Parathyroid adenoma (tissue), 2 donors: Measurements from ENCODE around the gene SLC8B1.

Experiments
- H2AFZ ChIP-seq: fragments of 300-600 bp; sonication (generic); one replicate; pipeline ENCODE4 v1.7.0; 2017; ENCODE audit warnings: antibody characterized with exemption, mild to moderate bottlenecking
- H3K27ac ChIP-seq: fragments of 300-600 bp; sonication (generic); one replicate; pipeline ENCODE4 v1.7.0; 2017
- H3K27me3 ChIP-seq: fragments of 300-600 bp; sonication (generic); one replicate; pipeline ENCODE4 v1.7.0; 2017; ENCODE audit warnings: low read length; ENCODE audit not compliant: control insufficient read depth, insufficient read depth
- H3K36me3 ChIP-seq: fragments of 300-600 bp; sonication (generic); one replicate; pipeline ENCODE4 v1.7.0; 2017; ENCODE audit warnings: low read length; ENCODE audit not compliant: control insufficient read depth, insufficient read depth
- H3K4me1 ChIP-seq: fragments of 300-600 bp; sonication (generic); one replicate; pipeline ENCODE4 v1.7.0; 2017; ENCODE audit warnings: control low read depth
- H3K4me2 ChIP-seq: fragments of 300-600 bp; sonication (generic); one replicate; pipeline ENCODE4 v1.7.0; 2017; ENCODE audit warnings: low read length
- H3K4me3 ChIP-seq: fragments of 300-600 bp; sonication (generic); one replicate; pipeline ENCODE4 v1.7.0; 2017; ENCODE audit warnings: low read depth, low read length
- H3K79me2 ChIP-seq: fragments of 300-600 bp; sonication (generic); one replicate; pipeline ENCODE4 v1.7.0; 2017; ENCODE audit warnings: control low read depth
- H3K9ac ChIP-seq: fragments of 300-600 bp; sonication (generic); one replicate; pipeline ENCODE4 v1.7.0; 2017; ENCODE audit warnings: mild to moderate bottlenecking
- H3K9me3 ChIP-seq: fragments of 300-600 bp; sonication (generic); one replicate; pipeline ENCODE4 v1.7.0; 2017; ENCODE audit warnings: low read length; ENCODE audit not compliant: control insufficient read depth
- TF ChIP-seq, protein P1 (sequence below): fragments of 300-600 bp; sonication (generic); IDR thresholded peaks from one replicate; pipeline ENCODE4 v1.7.0; 2017; ENCODE audit warnings: antibody characterized with exemption, mild to moderate bottlenecking
- donor health status: primary hyperparathyroidism.

The SLC8B1 gene

DNA sequence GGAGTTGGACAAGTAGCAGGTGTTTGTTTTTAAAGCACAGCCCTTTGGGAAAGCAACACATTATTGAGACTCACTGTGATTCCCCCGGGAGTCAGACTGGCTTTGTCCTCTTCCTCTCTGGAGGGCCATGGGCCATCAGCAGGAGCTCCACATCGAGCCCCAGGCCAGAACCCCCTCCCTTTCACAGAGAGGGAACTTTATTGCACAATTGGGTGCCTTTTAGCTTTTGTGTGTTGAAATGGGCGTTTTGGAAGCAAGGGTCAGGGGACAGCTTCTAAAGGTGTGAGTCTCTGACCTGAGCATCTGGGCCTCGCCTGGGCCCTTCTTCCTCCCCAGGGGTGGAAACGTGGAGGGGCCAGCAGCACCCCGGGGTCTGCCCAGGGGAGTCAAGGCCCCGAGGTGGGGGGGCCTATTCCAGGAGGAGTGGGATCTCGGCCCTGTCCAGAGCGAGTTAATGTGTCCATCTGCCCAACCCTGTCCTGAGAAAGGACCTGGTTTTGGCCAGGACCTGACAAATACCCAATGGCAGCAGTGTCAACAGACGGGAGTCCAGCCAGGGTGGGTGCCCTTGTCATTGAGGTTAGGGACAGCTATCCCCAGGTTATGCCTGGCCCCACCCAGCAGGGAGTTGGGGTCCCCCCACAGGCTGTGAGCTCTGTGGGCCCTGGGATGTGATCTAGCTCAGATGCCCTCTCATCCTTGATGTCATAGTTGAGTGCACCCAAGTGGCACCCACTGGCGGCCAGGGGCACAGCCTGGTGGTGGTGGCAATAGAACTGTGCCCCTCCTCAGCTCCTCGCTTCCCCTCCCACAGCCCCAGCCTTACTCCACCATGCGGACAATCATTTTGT is 37.1 kb downstream of the SLC8B1 start:
- no peak overlapping the region for H3K9ac ChIP-seq
- no peaks in the 10 kb centered on the region for H3K36me3 ChIP-seq
- H3K4me1 ChIP-seq: peaks cover 31% of the 10 kb centered on the region
- no peak overlapping the region for H3K4me3 ChIP-seq
- H2AFZ ChIP-seq: no peak overlapping the region
- H3K27ac ChIP-seq: no peak overlapping the region
- no peaks in the 10 kb centered on the region for H3K79me2 ChIP-seq
- H3K9me3 ChIP-seq: no peaks in the 10 kb centered on the region
- no peak overlapping the region for H3K4me2 ChIP-seq
- TF ChIP-seq, protein P1, sequence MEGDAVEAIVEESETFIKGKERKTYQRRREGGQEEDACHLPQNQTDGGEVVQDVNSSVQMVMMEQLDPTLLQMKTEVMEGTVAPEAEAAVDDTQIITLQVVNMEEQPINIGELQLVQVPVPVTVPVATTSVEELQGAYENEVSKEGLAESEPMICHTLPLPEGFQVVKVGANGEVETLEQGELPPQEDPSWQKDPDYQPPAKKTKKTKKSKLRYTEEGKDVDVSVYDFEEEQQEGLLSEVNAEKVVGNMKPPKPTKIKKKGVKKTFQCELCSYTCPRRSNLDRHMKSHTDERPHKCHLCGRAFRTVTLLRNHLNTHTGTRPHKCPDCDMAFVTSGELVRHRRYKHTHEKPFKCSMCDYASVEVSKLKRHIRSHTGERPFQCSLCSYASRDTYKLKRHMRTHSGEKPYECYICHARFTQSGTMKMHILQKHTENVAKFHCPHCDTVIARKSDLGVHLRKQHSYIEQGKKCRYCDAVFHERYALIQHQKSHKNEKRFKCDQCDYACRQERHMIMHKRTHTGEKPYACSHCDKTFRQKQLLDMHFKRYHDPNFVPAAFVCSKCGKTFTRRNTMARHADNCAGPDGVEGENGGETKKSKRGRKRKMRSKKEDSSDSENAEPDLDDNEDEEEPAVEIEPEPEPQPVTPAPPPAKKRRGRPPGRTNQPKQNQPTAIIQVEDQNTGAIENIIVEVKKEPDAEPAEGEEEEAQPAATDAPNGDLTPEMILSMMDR: no peak
- H3K27me3 ChIP-seq: no peaks in the 10 kb centered on the region

DNA sequence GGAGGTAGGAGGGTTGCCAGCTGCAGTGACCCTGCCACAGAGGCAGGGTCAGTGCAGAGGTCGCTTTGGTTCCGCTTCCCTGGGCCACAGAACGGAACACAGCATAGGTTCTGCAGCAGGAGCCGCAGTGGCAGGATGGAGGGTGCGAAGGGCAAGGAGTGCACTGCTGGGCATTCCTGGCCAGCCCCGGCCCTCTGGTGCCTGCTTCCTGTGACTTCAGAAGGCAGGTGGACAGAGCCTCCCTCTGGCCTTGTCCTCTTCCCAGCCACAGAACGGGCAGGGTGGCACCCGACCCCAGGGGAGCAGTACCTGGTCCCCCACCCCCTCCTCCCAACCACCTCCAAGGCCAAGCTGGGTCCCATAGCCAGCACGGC is 37.7 kb downstream of the SLC8B1 start:
- TF ChIP-seq, protein P1: no peak
- Histone ChIP-seq H3K9me3 (no peaks in the 10 kb centered on the region), H3K4me1 (peaks cover 31% of the 10 kb centered on the region), H3K4me3 (no peak overlapping the region), H3K79me2 (no peaks in the 10 kb centered on the region), H3K4me2 (no peak overlapping the region), H3K9ac (no peak overlapping the region), H3K27me3 (no peaks in the 10 kb centered on the region), H3K27ac (no peak overlapping the region), H3K36me3 (no peaks in the 10 kb centered on the region), H2AFZ (no peak overlapping the region)

DNA sequence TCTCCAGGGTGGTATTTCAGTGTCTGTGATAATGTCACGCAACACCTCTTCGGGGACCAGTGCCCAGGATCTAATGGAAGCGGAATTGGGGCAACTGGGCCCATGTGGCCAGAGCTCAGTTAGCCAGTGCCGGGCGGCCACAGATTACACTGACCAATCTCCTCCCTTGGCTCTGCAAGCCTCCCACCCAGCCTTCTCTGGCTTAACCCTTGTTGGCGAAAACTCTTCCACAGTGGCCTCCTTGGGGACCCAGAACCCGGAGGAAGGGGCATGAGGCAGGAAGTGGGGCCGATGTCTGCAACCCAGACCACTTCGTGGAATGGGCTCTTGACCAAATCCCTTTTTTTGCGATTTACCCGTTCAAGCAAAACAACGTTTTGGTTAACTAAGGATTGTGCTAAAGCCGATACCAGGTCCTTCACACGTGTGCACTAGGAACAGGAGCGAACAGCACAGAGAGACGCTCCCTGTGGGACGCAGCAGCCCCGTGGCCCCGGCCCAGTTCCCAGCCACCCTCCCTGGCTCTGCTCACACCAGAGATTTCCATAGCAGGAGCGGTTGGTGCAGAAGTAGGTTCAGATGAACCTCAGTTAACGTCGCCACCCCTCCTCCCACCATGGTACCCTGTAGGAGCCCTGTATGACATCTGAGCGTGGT is 38.2 kb downstream of the SLC8B1 start:
- TF ChIP-seq, protein P1: no peak
- no peak overlapping the region for H3K4me2 ChIP-seq
- no peak overlapping the region for H3K9ac ChIP-seq
- H3K79me2 ChIP-seq: no peaks in the 10 kb centered on the region
- H3K27me3 ChIP-seq: no peaks in the 10 kb centered on the region
- H3K4me3 ChIP-seq: no peak overlapping the region
- H3K36me3 ChIP-seq: no peaks in the 10 kb centered on the region
- peaks cover 31% of the 10 kb centered on the region for H3K4me1 ChIP-seq
- H2AFZ ChIP-seq: no peak overlapping the region
- no peak overlapping the region for H3K27ac ChIP-seq
- no peaks in the 10 kb centered on the region for H3K9me3 ChIP-seq

DNA sequence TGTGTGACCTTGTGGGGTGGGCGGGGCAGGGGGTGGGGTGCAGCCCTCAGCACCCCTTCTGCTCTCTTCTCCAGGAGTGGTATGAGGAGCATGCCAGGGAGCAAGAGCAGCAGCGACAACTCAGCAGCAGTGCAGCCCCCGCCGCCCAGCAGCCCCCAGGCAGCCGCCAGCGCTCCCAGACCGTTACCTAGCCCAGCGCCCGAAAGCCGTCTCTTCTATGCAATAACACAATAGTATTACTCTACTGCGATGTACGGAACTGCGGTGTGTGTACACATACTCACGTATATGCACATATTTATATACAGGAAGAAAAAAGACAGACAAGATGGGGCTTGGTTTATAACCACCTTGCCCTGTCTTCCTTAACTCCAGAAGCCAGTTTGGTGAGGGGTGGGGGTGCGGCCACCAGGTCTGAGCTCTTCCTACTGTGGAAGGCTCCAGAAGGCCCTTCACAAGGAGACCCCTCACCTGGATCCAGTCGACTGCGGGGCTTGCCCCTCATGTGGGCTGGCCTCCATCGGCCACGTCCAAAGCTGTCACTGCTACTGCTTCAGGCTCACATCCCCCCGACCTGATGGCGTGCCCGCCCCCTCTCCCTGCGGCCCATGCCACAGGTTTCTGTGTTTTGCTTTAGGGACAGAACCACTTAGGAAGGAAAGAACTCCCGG is 38.9 kb downstream of the SLC8B1 start:
- Histone ChIP-seq H3K9ac (no peak overlapping the region), H3K27me3 (no peaks in the 10 kb centered on the region), H2AFZ (no peak overlapping the region), H3K27ac (no peak overlapping the region), H3K9me3 (no peaks in the 10 kb centered on the region), H3K36me3 (no peaks in the 10 kb centered on the region), H3K4me2 (no peak overlapping the region), H3K4me3 (no peak overlapping the region), H3K4me1 (peaks cover 31% of the 10 kb centered on the region), H3K79me2 (no peaks in the 10 kb centered on the region)
- TF ChIP-seq, protein P1: no peak
